Mesendoderm (in vitro differentiated cells): ENCODE measurements around the gene RABL6. TPM values are rescaled to one million over a fixed set of nuclear protein-coding genes. Genes with fewer than 3 reads are reported as not detected.

Source experiments
- small RNA-seq: library from polyadenylated mRNA; stranded (forward); fragments of <200 nt; extraction: miRNeasy Mini kit (QIAGEN cat#:217004); gene quantifications from one replicate; pipeline ENCODE3, GENCODE V24; 2013; ENCODE audit not compliant: insufficient read depth

The RABL6 gene

Small RNAs within 50 kb of the gene (small RNA-seq; reads per million reads assigned to genes)
- not detected for gene AL355987.2
- not detected for gene ATP6V1G1P3
- not detected for gene MIR4292
- gene MIR4479, result 0.54 reads per million
